HL-60 (cell line): ENCODE data around the gene ACSL5.

Experiments
- DNase-seq, 2 experiments: peaks; one replicate each; pipeline ENCODE4 v3.0.0-alpha.2; 2010 to 2020; ENCODE audit warnings: low read depth in 1 of 2, low spot score in 1 of 2
- H3K27ac ChIP-seq: fragments of 250-450 bp; sonication (Bioruptor Pico); replicated peaks from 2 replicates; pipeline ENCODE4 v1.5.1; 2020; ENCODE audit warnings: mild to moderate bottlenecking, moderate library complexity
- H3K27me3 ChIP-seq: fragments of 250-450 bp; sonication (Bioruptor Pico); 2 replicates; pipeline ENCODE4 v1.5.1; 2021; ENCODE audit warnings: mild to moderate bottlenecking, moderate library complexity; ENCODE audit not compliant: insufficient read depth, poor library complexity, severe bottlenecking
- H3K4me3 ChIP-seq: replicated peaks from 2 replicates; pipeline ENCODE4 v1.5.1; 2011; ENCODE audit warnings: mild to moderate bottlenecking, control low read depth, low read length; ENCODE audit not compliant: insufficient read depth
- CTCF ChIP-seq: IDR thresholded peaks from one replicate; pipeline ENCODE4 v1.5.1; 2011; ENCODE audit warnings: low read length, control low read depth, inconsistent platforms; ENCODE audit not compliant: insufficient read depth
- GABPA ChIP-seq: IDR thresholded peaks from 2 replicates; pipeline ENCODE4 v1.6.1; 2012; ENCODE audit warnings: low read depth
- POLR2AphosphoS5 ChIP-seq: IDR thresholded peaks from 2 replicates; pipeline ENCODE4 v1.6.1; 2012; ENCODE audit warnings: low read depth
- REST ChIP-seq: IDR thresholded peaks from 2 replicates; pipeline ENCODE4 v1.6.1; 2012; ENCODE audit warnings: low read depth; ENCODE audit not compliant: insufficient replicate concordance
- SPI1 ChIP-seq: IDR thresholded peaks from 2 replicates; pipeline ENCODE4 v1.6.1; 2012; ENCODE audit warnings: low read depth, mild to moderate bottlenecking, borderline replicate concordance

ACSL5 gene

GRCh38 chr10:112365014-112365432 lies 8.9 kb upstream of the ACSL5 start:
- Histone ChIP-seq H3K27ac (no peak overlapping the region), H3K4me3 (no peak overlapping the region), H3K27me3 (no peaks in the 10 kb centered on the region)
- no peak for DNase-seq
- TF ChIP-seq SPI1 (no peak), GABPA (no peak), REST (no peak), CTCF (no peak), POLR2AphosphoS5 (no peak)

GRCh38 chr10:112365451-112365850 lies 8.5 kb upstream of the ACSL5 start:
- no peak for DNase-seq
- Histone ChIP-seq H3K27me3 (no peaks in the 10 kb centered on the region), H3K27ac (no peak overlapping the region), H3K4me3 (no peak overlapping the region)
- TF ChIP-seq SPI1 (no peak), REST (no peak), CTCF (no peak), POLR2AphosphoS5 (no peak), GABPA (no peak)

- Histone ChIP-seq H3K27me3 (no peaks in the 10 kb centered on the region), H3K27ac (no peak overlapping the region), H3K4me3 (no peak overlapping the region)
- no peak for DNase-seq
- TF ChIP-seq SPI1 (no peak), REST (no peak), CTCF (no peak), POLR2AphosphoS5 (no peak), GABPA (no peak)
These were observed 6.9 kb upstream of the ACSL5 start for GRCh38 chr10:112366992-112367391.
